Lower leg skin (tissue), 3 donors: ENCODE results near the gene CDK8.

Source experiments
- CTCF ChIP-seq, 3 donors: fragments of 450-650 bp; IDR thresholded peaks; one replicate each; pipeline ENCODE4 v1.5.1; 2016; ENCODE audit warnings: antibody characterized with exemption in 3 of 3, mild to moderate bottlenecking in 3 of 3, moderate library complexity in 2 of 3
- POLR2A ChIP-seq, 2 donors: fragments of 450-650 bp; IDR thresholded peaks; one replicate each; pipeline ENCODE4 v1.6.1; 2016 to 2017; ENCODE audit warnings: antibody characterized with exemption in 2 of 2, mild to moderate bottlenecking in 1 of 2, moderate library complexity in 1 of 2

- TF ChIP-seq CTCF (IDR thresholded peaks at IDR 0.05), result no peak
- TF ChIP-seq POLR2A (IDR thresholded peaks at IDR 0.05), result no peak
These were observed 159.2 kb downstream of the CDK8 start for GRCh38 chr13:26412936-26413716.
